Tibial nerve (tissue), 4 donors: Measurements from ENCODE around the gene ANKH.

Experiments
- CTCF ChIP-seq, 5 experiments: fragments of 200-600 bp in 3 of 5; fragments of 450-650 bp in 2 of 5; sonication (generic) in 3 of 5; IDR thresholded peaks; one replicate each; pipeline ENCODE4 v1.5.1; 2016 to 2019; ENCODE audit warnings: antibody characterized with exemption in 5 of 5, mild to moderate bottlenecking in 3 of 5, moderate library complexity in 2 of 5
- EP300 ChIP-seq, 2 donors: sonication (generic); formaldehyde crosslinking; IDR thresholded peaks; one replicate each; pipeline ENCODE4 v1.6.1; 2017; ENCODE audit warnings: antibody characterized with exemption in 2 of 2, mild to moderate bottlenecking in 1 of 2
- POLR2A ChIP-seq, 2 donors: fragments of 450-650 bp; IDR thresholded peaks; one replicate each; pipeline ENCODE4 v1.6.1; 2017; ENCODE audit warnings: antibody characterized with exemption in 2 of 2, mild to moderate bottlenecking in 2 of 2, moderate library complexity in 2 of 2

- no peak for TF ChIP-seq CTCF (IDR thresholded peaks at IDR 0.05)
- no peak for TF ChIP-seq POLR2A (IDR thresholded peaks at IDR 0.05)
- no peak for TF ChIP-seq EP300 (IDR thresholded peaks at IDR 0.05)
These were observed 185.1 kb downstream of the ANKH start for GRCh38 chr5:14686517-14686916.
